MM.1S (cell line): ENCODE data around the gene MS4A13.
"Not testable (repeated sequence)": the region's sequence is repeated elsewhere in the genome, so short reads cannot be mapped to it uniquely, and the experiment has no call there.

Experiments used
- DNase-seq: peaks from one replicate; pipeline ENCODE4 v3.0.0-alpha.2; 2015
- H2AFZ ChIP-seq: fragments of 300-600 bp; sonication (generic); 2 replicates; pipeline ENCODE4 v1.6.0; 2016; ENCODE audit warnings: antibody characterized with exemption, low read length
- H3F3A ChIP-seq: fragments of 300-600 bp; sonication (generic); 2 replicates; pipeline ENCODE4 v1.6.1; 2016; ENCODE audit warnings: mild to moderate bottlenecking, antibody characterized with exemption, low read length, moderate library complexity, mixed read lengths; ENCODE audit not compliant: insufficient read depth
- H3K27ac ChIP-seq: fragments of 300-600 bp; sonication (generic); 2 replicates; pipeline ENCODE4 v1.5.1; 2016; ENCODE audit warnings: mild to moderate bottlenecking, low read length
- H3K27me3 ChIP-seq: fragments of 300-600 bp; sonication (generic); replicated peaks from 2 replicates; pipeline ENCODE4 v1.6.0; 2016; ENCODE audit warnings: low read length; ENCODE audit not compliant: insufficient read depth
- H3K36me3 ChIP-seq: fragments of 300-600 bp; sonication (generic); replicated peaks from 2 replicates; pipeline ENCODE4 v1.6.1; 2016; ENCODE audit warnings: mild to moderate bottlenecking, low read length, mixed read lengths; ENCODE audit not compliant: insufficient read depth
- H3K4me1 ChIP-seq: fragments of 300-600 bp; sonication (generic); 2 replicates; pipeline ENCODE4 v1.6.1; 2016; ENCODE audit warnings: low read length, mixed read lengths
- H3K4me2 ChIP-seq: fragments of 300-600 bp; sonication (generic); 2 replicates; pipeline ENCODE4 v1.6.0; 2016; ENCODE audit warnings: low read depth, low read length
- H3K4me3 ChIP-seq: fragments of 300-600 bp; sonication (generic); 2 replicates; pipeline ENCODE4 v1.5.1; 2016; ENCODE audit warnings: low read length, mixed read lengths
- H3K79me2 ChIP-seq: fragments of 300-600 bp; sonication (generic); 2 replicates; pipeline ENCODE4 v1.6.1; 2016; ENCODE audit warnings: mixed run types, low read length, mixed read lengths
- H3K9ac ChIP-seq: fragments of 300-600 bp; sonication (generic); 2 replicates; pipeline ENCODE4 v1.6.1; 2016; ENCODE audit warnings: low read length, mixed read lengths
- H3K9me2 ChIP-seq: fragments of 300-600 bp; sonication (generic); replicated peaks from 2 replicates; pipeline ENCODE4 v1.6.1; 2016; ENCODE audit warnings: mild to moderate bottlenecking, low read length, mixed read lengths; ENCODE audit not compliant: insufficient read depth
- H3K9me3 ChIP-seq: fragments of 300-600 bp; sonication (generic); replicated peaks from 2 replicates; pipeline ENCODE4 v1.6.1; 2016; ENCODE audit warnings: mild to moderate bottlenecking, low read length, mixed read lengths; ENCODE audit not compliant: insufficient read depth
- H4K20me1 ChIP-seq: fragments of 300-600 bp; sonication (generic); 2 replicates; pipeline ENCODE4 v1.6.1; 2016; ENCODE audit warnings: mild to moderate bottlenecking, low read length, moderate library complexity, mixed read lengths; ENCODE audit not compliant: insufficient read depth
- EZH2 ChIP-seq: fragments of 300-600 bp; sonication (generic); optimal IDR thresholded peaks from 2 replicates; pipeline ENCODE3; 2017; ENCODE audit warnings: low read depth, mild to moderate bottlenecking, antibody characterized with exemption, low read length, mixed read lengths
- EZH2phosphoT487 ChIP-seq: fragments of 300-600 bp; sonication (generic); IDR thresholded peaks from 2 replicates; pipeline ENCODE4 v1.6.1; 2018; ENCODE audit warnings: antibody characterized with exemption, low read length
- TF ChIP-seq, protein P1 (sequence below): fragments of 300-600 bp; sonication (generic); IDR thresholded peaks from 2 replicates; pipeline ENCODE4 v1.5.1; 2016; ENCODE audit warnings: antibody characterized with exemption, low read length, mixed read lengths

The MS4A13 gene

DNA sequence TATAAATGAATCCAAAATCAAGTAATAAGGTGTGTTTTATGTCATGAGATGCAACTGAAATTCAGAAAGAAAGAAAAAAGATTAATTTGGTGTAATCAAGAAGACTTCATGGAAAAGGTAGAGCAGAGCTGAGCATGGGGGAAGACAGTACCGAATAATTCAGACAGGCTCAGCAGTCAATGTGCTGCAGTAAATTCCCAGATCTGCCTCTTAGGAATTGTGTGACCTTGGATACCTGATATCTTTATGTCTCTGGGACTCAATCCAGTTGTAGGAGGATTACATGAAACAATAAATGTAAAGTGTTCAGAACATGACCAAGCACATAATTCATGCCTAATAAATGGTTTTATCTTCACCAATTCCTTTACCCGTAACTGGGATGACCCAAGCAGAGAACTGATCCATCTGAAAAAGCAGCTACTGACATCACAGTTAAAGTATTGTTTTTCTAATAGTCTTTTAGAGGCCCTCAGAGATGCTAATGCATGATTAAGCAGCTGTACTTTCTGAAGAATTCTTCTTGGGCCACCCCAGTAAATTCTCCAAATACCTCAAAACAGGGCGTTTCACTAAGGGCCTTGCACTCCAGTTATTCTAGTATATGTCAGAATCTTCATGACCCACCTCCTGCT lies 14.8 kb upstream of the MS4A13 start:
- no peak overlapping the region for H3K27ac ChIP-seq
- DNase-seq: no peak
- peaks cover 18% of the 10 kb centered on the region for H3F3A ChIP-seq
- TF ChIP-seq, protein P1, sequence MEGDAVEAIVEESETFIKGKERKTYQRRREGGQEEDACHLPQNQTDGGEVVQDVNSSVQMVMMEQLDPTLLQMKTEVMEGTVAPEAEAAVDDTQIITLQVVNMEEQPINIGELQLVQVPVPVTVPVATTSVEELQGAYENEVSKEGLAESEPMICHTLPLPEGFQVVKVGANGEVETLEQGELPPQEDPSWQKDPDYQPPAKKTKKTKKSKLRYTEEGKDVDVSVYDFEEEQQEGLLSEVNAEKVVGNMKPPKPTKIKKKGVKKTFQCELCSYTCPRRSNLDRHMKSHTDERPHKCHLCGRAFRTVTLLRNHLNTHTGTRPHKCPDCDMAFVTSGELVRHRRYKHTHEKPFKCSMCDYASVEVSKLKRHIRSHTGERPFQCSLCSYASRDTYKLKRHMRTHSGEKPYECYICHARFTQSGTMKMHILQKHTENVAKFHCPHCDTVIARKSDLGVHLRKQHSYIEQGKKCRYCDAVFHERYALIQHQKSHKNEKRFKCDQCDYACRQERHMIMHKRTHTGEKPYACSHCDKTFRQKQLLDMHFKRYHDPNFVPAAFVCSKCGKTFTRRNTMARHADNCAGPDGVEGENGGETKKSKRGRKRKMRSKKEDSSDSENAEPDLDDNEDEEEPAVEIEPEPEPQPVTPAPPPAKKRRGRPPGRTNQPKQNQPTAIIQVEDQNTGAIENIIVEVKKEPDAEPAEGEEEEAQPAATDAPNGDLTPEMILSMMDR: no peak
- TF ChIP-seq EZH2phosphoT487 (no peak), EZH2 (no peak)
- H3K4me1 ChIP-seq: peaks cover 43% of the 10 kb centered on the region
- H3K9me2 ChIP-seq: no peaks in the 10 kb centered on the region
- H3K9ac ChIP-seq: no peak overlapping the region
- no peaks in the 10 kb centered on the region for H4K20me1 ChIP-seq
- H3K36me3 ChIP-seq: no peaks in the 10 kb centered on the region
- no peak overlapping the region for H3K4me3 ChIP-seq
- no peak overlapping the region for H2AFZ ChIP-seq
- H3K27me3 ChIP-seq: no peaks in the 10 kb centered on the region
- H3K4me2 ChIP-seq: no peak overlapping the region
- no peaks in the 10 kb centered on the region for H3K9me3 ChIP-seq
- H3K79me2 ChIP-seq: no peaks in the 10 kb centered on the region

DNA sequence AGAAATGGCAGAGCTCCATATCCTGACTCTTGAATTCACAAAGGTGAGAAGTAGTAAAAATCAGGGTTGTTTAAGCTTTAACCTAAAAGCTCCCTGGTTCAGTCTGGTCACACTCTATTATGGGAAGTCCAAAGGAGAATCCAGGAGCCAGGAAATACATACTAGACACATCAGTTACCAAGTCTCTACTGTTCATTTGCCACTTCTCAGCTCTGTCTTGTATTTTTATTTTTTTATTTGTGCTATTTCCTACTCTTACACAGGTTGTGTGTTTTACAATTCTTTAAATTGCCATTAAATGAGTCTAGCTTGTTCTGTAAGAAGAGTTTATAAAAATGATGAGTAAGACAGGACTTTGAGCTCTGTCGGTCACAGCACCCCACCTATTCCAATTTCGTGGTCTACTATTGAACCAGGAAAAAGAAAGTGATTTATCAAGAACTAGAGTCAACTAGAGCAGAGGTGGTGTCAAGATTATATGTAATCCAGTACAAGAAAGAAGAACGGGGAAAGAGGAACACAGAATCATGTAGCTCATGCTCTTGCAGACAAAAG lies 12.9 kb upstream of the MS4A13 start:
- H3K27ac ChIP-seq: no peak overlapping the region

DNA sequence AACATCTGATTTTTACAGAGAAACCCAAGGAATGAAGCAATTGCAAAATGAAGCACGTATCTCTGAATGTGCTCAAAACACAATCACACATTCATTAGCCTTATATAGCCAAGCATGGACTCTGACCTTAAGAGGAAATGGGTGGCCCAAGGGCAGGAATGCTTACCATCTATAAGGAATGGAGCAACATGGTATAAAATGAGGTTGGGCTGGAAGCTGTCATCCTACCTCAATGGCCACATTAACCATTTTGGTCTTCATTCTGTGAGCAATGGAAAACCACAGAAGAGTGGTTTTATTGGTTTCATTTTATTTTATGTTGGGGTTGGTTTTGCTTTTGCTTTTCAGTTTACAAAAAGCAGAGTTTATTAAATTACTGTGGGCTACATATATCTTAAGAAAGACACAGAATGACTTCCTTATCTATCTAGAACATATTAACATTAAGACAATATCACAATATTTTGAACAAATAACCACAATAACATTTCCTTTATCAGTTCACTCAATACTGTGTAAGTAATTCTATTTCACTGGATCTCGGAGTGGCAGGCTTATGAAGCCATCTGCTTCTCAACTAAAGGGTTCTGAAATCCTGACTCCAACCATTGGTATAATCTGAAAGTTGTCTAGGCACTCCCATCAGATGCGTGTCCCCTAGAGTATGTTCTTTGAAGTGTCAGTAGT lies 10.8 kb upstream of the MS4A13 start:
- peaks cover 3% of the 10 kb centered on the region for H3F3A ChIP-seq
- H3K27ac ChIP-seq: peak overlapping the region; percentile 12; the same call in 1 of the 2 replicates
- DNase-seq: peak; percentile 70
- peak overlapping the region; percentile 17 for H3K4me2 ChIP-seq
- H3K9ac ChIP-seq: no peak overlapping the region
- 0 out of 2 replicates have a peak overlapping the region, but pooled peaks have one; percentile 4 for H2AFZ ChIP-seq
- no peaks in the 10 kb centered on the region for H4K20me1 ChIP-seq
- no peaks in the 10 kb centered on the region for H3K9me2 ChIP-seq
- H3K79me2 ChIP-seq: no peaks in the 10 kb centered on the region
- no peak overlapping the region for H3K4me3 ChIP-seq
- no peak for TF ChIP-seq EZH2
- no peaks in the 10 kb centered on the region for H3K9me3 ChIP-seq
- H3K36me3 ChIP-seq: no peaks in the 10 kb centered on the region
- H3K27me3 ChIP-seq: no peaks in the 10 kb centered on the region
- peaks cover 16% of the 10 kb centered on the region for H3K4me1 ChIP-seq

More for the DNA sequence above, 12.9 kb upstream of the MS4A13 start:
- H3K9me2 ChIP-seq: no peaks in the 10 kb centered on the region
- H3K36me3 ChIP-seq: no peaks in the 10 kb centered on the region
- no peak overlapping the region for H3K4me2 ChIP-seq
- no peak overlapping the region for H3K9ac ChIP-seq
- H4K20me1 ChIP-seq: no peaks in the 10 kb centered on the region
- H3F3A ChIP-seq: peaks cover 18% of the 10 kb centered on the region
- H3K79me2 ChIP-seq: no peaks in the 10 kb centered on the region
- no peak for DNase-seq
- H3K4me3 ChIP-seq: no peak overlapping the region
- TF ChIP-seq EZH2phosphoT487: no peak
- H2AFZ ChIP-seq: no peak overlapping the region
- H3K9me3 ChIP-seq: no peaks in the 10 kb centered on the region
- no peaks in the 10 kb centered on the region for H3K27me3 ChIP-seq
- peaks cover 35% of the 10 kb centered on the region for H3K4me1 ChIP-seq

DNA sequence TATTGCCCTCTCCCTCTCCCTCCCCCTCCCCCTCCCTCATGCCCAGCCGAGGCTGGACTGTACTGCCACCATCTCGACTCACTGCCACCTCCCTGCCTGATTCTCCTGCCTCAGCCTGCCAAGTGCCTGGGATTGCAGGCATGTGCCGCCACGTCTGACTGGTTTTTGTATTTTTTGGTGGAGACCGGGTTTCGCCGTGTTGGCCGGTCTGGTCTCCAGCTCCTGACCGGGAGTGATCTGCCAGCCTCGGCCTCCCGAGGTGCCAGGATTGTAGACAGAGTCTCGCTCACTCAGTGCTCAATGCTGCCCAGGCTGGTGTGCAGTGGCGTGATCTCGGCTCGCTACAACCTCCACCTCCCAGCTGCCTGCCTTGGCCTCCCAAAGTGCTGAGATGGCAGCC lies 5.6 kb upstream of the MS4A13 start:
- H3K4me3 ChIP-seq, H3K27me3 ChIP-seq, H3K9ac ChIP-seq: not testable (repeated sequence)

DNA sequence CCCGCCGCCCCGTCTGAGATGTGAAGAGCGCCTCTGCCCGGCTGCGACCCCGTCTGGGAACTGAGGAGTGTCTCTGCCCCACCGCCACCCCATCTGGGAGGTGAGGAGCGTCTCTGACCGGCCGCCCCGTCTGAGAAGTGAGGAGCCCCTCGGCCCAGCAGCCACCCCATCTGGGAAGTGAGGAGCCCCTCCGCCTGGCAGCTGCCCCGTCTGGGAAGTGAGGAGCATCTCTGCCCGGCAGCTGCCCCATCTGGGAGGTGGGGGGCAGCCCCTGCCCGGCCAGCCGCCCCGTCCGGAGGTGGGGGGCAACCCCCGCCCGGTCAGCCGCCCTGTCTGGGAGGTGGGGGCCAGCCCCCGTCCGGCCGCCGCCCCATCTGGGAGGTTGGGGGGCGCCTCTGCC lies 5.0 kb upstream of the MS4A13 start:
- not testable (repeated sequence) for H3K4me3 ChIP-seq, H3K27me3 ChIP-seq, H3K79me2 ChIP-seq, H3K4me2 ChIP-seq, H3K9ac ChIP-seq, H3K27ac ChIP-seq, DNase-seq, H4K20me1 ChIP-seq, H3K9me3 ChIP-seq, H3K36me3 ChIP-seq, H3K9me2 ChIP-seq, H3F3A ChIP-seq, H2AFZ ChIP-seq, H3K4me1 ChIP-seq

More for the DNA sequence above, 5.6 kb upstream of the MS4A13 start:
- DNase-seq, H3K36me3 ChIP-seq, H4K20me1 ChIP-seq, H3K27ac ChIP-seq, H3K4me2 ChIP-seq, H3K4me1 ChIP-seq, H3K9me3 ChIP-seq, H3K9me2 ChIP-seq, H2AFZ ChIP-seq, H3K79me2 ChIP-seq, H3F3A ChIP-seq: not testable (repeated sequence)
